SIG-M5 treated with dmso at 0.1 percent for 504 hours (cell line): ENCODE data around the gene ALDH1L1.

ENCODE experiments used
- DNase-seq: peaks from one replicate; lab custom pipeline; 2025; ENCODE audit not compliant: unreplicated experiment; lab: John Stamatoyannopoulos, UW

ALDH1L1 gene

DNA sequence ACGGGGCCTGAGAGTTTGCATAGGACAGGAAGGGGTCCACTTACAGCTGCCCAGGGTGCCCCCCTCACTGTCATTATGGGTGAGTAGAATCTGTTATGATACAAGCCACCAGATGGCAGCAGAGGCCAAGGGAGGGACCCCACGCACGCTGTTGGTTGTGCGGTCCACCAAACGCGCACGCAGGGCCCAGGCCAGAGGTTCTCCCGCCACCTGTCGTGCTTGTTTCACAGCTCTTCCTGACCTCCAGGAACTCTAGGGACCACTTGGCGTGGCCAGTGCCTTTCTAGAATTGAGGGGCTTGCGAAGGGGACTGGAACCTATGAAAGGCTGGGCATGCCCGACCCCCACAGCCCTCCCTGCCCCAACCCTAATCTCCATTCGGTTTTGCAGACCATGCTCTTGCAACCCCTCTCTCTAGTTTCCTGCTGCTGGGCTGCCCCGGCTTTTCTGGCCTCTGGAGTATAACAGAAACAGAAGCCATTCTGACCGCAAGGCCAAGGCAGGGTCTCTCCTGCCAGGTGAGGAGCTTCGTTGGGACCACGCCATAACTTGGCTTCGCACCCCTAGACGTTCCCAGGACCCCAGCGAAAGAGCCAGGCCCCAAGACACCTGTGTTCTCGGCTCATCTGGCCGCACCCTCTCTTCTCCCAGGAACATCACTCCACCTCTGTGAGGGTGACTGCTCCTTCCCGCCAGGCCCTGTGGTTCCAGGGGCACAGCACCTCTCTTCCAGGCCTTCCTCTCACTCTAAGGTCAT is 46.0 kb downstream of the ALDH1L1 start:
- peak; percentile 50 for DNase-seq

GRCh38 chr3:126133606-126134005 is 46.8 kb downstream of the ALDH1L1 start:
- no peak for DNase-seq

- peak; percentile 5 for DNase-seq
Observed at GRCh38 chr3:126132751-126133511, 47.5 kb downstream of the ALDH1L1 start.

GRCh38 chr3:126131881-126132750 is 48.3 kb downstream of the ALDH1L1 start:
- no peak for DNase-seq

- no peak for DNase-seq
Observed at GRCh38 chr3:126130981-126131745, 49.2 kb downstream of the ALDH1L1 start.

DNA sequence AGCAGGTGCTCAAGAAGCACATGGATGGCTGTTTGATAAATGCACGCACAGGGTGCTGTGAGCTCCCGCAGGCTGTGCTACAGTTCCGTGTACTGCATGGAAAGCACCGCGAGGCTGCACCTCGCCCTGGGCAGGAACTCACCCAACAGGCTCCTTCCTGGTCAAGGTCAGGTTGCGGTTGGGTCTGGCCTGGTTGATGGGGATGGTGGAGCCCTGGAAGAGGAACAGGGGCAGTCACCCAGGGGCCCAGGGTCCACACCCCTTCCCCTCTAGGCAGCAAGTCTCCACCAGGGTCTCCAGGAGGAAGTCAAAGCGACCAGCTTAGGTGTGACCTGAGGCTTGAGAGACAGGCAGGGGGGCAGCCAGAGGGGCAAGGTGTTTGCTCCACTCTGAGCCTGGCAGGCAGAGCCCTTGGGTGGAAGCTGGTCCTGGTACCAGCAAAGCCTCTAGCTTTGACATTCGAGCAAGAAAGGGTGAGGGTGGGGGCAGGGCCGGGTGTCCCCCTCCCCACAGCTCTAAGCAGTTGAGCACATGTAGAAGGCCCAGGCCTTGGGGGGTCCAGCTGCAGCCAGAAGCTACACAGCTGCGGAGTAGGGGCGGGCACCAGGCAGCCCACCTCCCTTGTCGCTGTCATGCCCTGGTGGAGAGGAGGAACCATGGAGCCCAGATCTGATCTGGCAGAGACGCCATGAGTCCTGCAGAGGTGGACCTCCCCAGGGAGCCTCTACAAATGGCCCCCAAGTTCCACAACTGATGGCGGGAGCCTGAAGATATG is 50.1 kb downstream of the ALDH1L1 start:
- peak; percentile 27 for DNase-seq

- peak; percentile 25 for DNase-seq
Observed at GRCh38 chr3:126129398-126129891, 50.9 kb downstream of the ALDH1L1 start.

- no peak for DNase-seq
Observed at GRCh38 chr3:126128504-126129397, 51.6 kb downstream of the ALDH1L1 start.

DNA sequence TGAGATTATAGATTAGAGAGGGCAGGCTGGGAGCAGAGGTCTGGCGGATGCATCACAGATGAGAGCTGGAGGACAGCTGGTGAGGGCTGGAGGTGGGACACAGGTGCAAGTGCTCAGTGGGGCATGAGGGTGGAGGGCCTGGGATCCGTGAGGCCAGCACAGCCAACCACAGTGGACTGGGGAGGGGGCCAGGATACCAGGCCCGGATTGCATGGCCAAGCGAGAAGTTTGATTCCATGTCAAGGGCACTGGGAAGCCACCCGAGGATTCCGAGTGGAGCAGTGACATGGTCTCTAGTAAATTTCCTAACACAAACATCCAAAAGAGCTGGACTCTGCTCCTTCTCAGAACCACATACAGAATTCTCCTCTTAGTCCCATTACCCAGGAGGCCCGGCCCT is 52.5 kb downstream of the ALDH1L1 start:
- DNase-seq = no peak

DNA sequence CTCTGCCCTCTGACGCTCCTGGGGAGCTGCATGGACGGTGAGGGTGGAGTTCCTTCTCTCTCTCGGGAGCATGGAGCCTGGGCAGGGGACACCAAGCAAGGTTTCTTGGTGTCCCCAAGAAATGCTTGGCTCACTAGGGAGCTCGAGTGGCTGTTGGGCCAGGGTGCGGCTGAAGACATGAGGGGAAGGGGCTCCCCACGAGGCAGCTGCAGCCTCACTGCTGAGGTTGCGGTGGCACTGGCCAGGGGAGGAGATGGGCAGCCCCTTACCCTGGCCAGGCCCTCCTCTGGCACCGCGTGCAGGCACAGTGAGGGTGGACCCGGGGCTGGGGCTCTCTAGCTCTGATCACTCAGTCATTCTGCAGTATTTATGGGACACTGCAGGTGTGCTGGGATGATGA is 52.9 kb downstream of the ALDH1L1 start:
- no peak for DNase-seq

DNA sequence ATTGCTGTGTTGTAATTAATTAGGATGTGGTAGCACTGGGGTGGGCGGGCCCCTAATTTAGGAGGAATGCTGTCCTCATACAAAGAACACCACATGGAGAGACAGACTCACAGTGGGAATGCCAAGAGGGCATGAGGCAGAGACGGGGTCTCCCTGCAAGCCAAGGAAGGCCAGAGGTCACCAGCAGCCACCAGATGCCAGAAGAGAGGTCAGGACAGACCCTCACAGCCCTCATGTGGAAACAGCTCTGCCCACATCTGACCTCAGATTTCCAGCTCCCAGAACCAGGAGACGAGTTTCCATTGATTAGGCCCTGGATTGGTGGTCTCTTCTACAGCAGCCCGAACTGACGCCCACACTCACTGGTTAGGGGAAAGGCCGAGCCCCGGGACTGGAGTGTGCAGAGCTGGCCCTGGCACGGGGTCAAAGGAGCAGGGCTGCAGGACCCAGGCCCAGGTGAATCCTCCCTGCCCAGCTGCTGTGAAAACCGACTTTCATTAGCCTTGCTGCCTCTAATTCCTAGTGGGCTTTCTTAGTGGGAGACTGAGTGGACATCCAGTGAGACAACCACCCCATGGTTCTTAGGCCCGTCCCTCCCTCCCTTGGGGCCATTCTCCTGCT is 53.5 kb downstream of the ALDH1L1 start:
- DNase-seq = no peak

DNA sequence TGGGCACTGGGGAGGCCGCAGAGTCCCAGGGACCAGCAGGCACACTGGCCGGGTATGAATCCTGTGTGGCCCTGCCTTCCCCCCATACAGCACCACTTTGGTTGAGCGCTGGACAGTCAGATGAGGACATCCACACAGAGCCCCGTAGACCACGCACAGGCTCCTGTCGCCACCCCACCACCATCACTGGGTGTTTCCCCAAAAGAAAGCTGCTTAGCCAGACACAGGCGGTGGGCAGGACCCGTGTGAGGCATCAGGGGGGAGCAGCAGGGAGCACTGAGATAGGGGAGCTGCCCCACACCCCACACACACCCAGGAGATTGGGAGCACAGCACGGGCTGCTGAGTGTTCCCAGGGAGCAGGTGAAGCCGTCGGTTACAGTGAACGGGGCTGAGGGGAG is 54.1 kb downstream of the ALDH1L1 start:
- DNase-seq = no peak

DNA sequence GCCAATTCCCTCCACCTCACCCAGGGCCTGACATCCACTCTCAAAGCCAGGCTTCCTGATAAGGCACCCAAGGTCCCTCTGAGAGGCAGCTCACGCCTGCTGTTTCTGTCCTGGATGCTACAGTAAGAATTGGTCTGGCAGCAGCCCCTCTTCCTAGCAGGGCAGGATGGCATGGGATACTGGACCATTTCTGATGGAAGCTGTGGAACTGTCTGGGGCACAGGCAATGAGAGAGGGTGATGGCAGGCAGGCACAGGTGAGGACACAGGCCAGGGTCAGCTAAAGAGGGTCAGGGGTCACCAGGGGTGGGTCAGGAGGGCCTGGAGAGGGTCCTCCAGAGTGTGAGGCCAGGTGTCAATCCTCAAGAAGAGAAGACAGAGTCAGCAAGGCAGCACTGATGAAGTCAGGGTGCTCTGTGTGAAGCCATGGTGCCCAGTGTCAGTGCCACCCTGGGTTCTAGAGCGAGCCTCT is 54.6 kb downstream of the ALDH1L1 start:
- DNase-seq = no peak

DNA sequence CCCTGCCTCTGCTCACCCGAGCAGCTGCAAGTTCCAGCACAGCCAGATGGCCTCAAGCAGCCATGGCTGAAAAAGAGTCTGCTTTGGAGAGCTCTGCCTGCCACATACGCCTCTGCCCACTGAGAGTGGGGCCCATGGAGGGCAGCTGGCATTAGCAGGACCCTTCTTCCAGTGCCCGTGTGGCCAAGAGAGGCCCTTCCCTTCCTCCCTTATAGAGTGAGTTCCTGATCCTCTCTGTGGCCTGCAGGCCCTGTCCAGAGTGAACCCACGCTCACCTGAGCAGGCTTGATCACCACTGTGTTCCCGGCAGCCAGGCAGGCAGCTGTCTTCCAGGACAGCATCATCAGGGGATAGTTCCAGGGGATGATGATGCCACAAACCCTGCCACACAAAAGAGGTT is 55.0 kb downstream of the ALDH1L1 start:
- DNase-seq = no peak

DNA sequence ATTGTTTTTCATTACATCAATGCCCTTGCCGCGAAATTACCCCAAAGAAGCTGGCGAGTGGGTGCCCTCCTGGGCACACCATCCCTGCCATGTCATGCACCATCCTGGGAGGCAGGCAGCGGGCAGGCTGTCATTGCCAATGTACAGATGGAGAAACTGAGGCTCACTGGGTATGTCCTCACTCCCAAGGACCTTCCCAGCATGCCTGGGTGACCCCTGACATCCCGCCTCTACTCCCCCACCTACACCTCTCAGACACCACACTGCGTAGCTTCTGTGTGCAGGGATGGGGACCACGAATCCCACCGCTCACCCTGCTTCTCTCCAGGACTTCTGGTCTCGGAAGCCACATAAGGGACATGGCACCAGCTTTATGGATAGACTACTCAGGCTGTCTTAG is 55.5 kb downstream of the ALDH1L1 start:
- DNase-seq = no peak

- no peak for DNase-seq
Observed at GRCh38 chr3:126124148-126124868, 56.1 kb downstream of the ALDH1L1 start.

GRCh38 chr3:126121632-126122031 is 58.8 kb downstream of the ALDH1L1 start:
- DNase-seq = no peak

DNA sequence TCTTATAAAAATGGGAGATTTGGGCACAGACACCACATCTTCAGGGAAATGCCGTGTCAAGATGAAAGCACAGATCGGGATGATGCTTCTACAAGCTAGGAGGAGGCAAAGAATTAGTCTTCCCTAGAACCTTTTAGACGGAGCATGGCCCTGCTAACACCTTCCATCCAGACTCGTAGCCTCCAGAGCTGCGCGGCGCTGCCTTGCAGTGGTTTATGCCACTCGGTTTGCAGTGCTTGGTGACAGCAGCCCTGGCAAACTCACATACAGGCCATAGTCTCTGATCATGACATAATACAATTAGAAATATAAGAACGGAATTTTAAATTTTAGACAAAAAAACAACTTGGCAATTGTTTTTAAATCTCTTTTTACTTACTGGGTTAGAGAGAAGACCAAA is 59.3 kb downstream of the ALDH1L1 start:
- no peak for DNase-seq
